ENCODE measurements around the gene NF1. TPM values are rescaled to one million over a fixed set of nuclear protein-coding genes. Genes with fewer than 3 reads are reported as not detected.

NF1 gene
- total RNA-seq, 2 donors from 2014 or later: 62.3 to 68.0 TPM

GRCh38 chr17:31093866-31094599, 744 bp upstream of the NF1 start:
- TF ChIP-seq, protein P1, sequence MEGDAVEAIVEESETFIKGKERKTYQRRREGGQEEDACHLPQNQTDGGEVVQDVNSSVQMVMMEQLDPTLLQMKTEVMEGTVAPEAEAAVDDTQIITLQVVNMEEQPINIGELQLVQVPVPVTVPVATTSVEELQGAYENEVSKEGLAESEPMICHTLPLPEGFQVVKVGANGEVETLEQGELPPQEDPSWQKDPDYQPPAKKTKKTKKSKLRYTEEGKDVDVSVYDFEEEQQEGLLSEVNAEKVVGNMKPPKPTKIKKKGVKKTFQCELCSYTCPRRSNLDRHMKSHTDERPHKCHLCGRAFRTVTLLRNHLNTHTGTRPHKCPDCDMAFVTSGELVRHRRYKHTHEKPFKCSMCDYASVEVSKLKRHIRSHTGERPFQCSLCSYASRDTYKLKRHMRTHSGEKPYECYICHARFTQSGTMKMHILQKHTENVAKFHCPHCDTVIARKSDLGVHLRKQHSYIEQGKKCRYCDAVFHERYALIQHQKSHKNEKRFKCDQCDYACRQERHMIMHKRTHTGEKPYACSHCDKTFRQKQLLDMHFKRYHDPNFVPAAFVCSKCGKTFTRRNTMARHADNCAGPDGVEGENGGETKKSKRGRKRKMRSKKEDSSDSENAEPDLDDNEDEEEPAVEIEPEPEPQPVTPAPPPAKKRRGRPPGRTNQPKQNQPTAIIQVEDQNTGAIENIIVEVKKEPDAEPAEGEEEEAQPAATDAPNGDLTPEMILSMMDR (IDR thresholded peaks at IDR 0.05): no peak
- TF ChIP-seq POLR2AphosphoS5 (IDR thresholded peaks at IDR 0.05): no peak
- no peak for TF ChIP-seq POLR2A (IDR thresholded peaks at IDR 0.05)
- H3K9me3 ChIP-seq: no peaks in the 10 kb centered on the region
- H3K27me3 ChIP-seq (replicated peaks; ENCODE audit: insufficient read depth): no peaks in the 10 kb centered on the region
- H3K4me1 ChIP-seq (replicated peaks): no peaks in the 10 kb centered on the region
- no peak for DNase-seq (ENCODE audit: low spot score)
- WGBS: 31% methylated on average over 17 of the region's 17 CpGs
- H3K4me3 ChIP-seq: peak overlapping the region; percentile 69 to 97
- H3K27ac ChIP-seq: peak overlapping the region; percentile 90 to 94
- H3K36me3 ChIP-seq: no peaks in the 10 kb centered on the region
- intact Hi-C loops (cut with DNase I): no loop called here

DNA sequence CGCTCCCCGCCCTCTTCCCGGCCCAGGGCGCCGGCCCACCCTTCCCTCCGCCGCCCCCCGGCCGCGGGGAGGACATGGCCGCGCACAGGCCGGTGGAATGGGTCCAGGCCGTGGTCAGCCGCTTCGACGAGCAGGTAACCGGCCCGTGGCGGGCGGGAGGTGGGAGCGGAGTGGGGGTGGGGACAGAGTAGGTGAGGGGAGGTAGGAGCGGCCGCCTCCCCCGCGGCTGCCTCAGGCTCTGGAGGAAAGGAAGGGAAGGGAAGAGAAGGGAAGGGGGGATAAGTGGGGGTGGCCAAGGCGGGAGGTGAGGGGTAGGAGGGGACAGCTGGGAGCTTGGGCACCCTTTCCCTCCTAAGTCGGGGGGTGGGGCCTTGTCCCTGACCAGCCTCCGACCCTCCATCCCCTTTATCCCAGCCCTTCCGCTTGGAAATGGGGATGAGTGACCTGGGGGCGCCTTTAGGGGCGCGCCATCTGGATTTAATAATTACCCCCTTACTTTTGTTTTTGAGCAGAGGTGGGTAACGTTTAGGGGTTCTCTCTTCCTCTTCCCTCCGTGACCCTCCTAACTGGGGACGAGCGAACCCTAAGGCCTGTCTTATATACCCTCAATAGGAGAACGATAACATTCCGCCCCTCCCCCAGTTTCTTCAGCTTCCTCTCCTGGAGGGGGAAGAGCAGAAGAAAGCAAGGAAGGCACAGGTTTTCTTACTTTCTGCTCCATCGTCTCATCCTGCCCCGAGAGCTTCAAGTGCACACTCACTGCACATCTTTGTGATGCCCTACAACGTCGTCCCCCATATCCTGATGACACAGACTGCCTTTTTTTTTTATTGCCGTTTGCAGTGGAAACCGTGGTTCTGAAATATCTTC, 694 bp downstream of the NF1 start:
- Histone ChIP-seq H3K36me3 (no peaks in the 10 kb centered on the region), H3K27me3 (replicated peaks; ENCODE audit: insufficient read depth) (no peaks in the 10 kb centered on the region), H3K4me3 (peak overlapping the region; percentile 69 to 97), H3K27ac (peak overlapping the region; percentile 90 to 94), H3K9me3 (no peaks in the 10 kb centered on the region), H3K4me1 (replicated peaks) (no peaks in the 10 kb centered on the region)
- peak; percentile 33 for DNase-seq (ENCODE audit: low spot score)
- peak; percentile 14 for TF ChIP-seq POLR2AphosphoS5 (IDR thresholded peaks at IDR 0.05)
- TF ChIP-seq, protein P1 (IDR thresholded peaks at IDR 0.05): no peak
- TF ChIP-seq POLR2A (IDR thresholded peaks at IDR 0.05): peak; percentile 12
- intact Hi-C loops (cut with DNase I): no loop called here
- WGBS: 1% methylated on average over 43 of the region's 45 CpGs

GRCh38 chr17:31096106-31096436, 1.3 kb downstream of the NF1 start:
- intact Hi-C loops (cut with DNase I): no loop called here
- Histone ChIP-seq H3K36me3 (no peaks in the 10 kb centered on the region), H3K4me3 (peak overlapping the region; percentile 69 to 97), H3K27ac (peak overlapping the region; percentile 90 to 94), H3K9me3 (no peaks in the 10 kb centered on the region), H3K27me3 (replicated peaks; ENCODE audit: insufficient read depth) (no peaks in the 10 kb centered on the region), H3K4me1 (replicated peaks) (no peaks in the 10 kb centered on the region)
- TF ChIP-seq POLR2A (IDR thresholded peaks at IDR 0.05): no peak
- TF ChIP-seq, protein P1 (IDR thresholded peaks at IDR 0.05): no peak
- no peak for TF ChIP-seq POLR2AphosphoS5 (IDR thresholded peaks at IDR 0.05)
- no peak for DNase-seq (ENCODE audit: low spot score)
- WGBS: 9% methylated on average over 5 of the region's 5 CpGs

- H3K4me3 ChIP-seq: no peak overlapping the region
- TF ChIP-seq POLR2AphosphoS5 (IDR thresholded peaks at IDR 0.05): no peak
- TF ChIP-seq POLR2A (IDR thresholded peaks at IDR 0.05): no peak
- TF ChIP-seq, protein P1 (IDR thresholded peaks at IDR 0.05): no peak
- no peaks in the 10 kb centered on the region for H3K36me3 ChIP-seq
- H3K27me3 ChIP-seq (replicated peaks; ENCODE audit: insufficient read depth): no peaks in the 10 kb centered on the region
- H3K4me1 ChIP-seq (replicated peaks): no peaks in the 10 kb centered on the region
- WGBS: 76% methylated on average over 3 of the region's 3 CpGs
- no peak overlapping the region for H3K27ac ChIP-seq
- intact Hi-C loops (cut with DNase I): no loop called here
- no peak for DNase-seq (ENCODE audit: low spot score)
- no peaks in the 10 kb centered on the region for H3K9me3 ChIP-seq
Observed at GRCh38 chr17:31099016-31099415, 4.2 kb downstream of the NF1 start.

Measured in prostate gland (tissue), 2 donors.